GM04504 (cell line): ENCODE measurements around the gene CYP46A1.

Experiments
- DNase-seq: peaks from one replicate; pipeline ENCODE4 v3.0.0-alpha.2; 2012; ENCODE audit warnings: low read depth

CYP46A1 gene

DNA sequence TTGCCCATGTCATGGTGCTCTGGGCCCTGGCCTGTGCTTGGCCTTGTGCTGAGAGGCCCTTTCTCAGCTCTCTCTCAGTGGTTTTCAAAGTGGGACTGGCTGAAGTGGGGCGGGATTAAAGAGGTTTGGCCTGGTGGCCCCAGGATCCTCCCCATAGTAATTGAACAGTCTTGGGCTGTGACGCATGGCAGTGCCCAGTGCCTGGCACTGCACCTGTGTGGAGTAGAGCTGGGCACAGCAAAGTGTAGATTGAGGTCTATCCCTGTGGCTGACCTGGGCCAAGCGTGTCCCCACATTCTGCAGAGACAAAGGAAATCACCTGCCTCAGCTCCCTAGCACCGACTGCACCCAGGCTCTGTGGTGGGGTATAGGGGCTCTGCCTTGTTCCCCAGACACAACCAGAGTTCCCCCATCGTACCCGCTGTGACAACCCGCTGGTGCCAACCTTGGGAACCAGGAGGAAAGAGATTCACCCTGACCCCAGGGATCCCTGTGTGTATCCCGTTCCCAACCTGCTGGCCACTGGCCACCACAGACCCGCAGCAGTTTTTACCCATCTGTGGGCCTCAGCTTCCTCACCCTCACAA lies 9.9 kb upstream of the CYP46A1 start:
- no peak for DNase-seq

DNA sequence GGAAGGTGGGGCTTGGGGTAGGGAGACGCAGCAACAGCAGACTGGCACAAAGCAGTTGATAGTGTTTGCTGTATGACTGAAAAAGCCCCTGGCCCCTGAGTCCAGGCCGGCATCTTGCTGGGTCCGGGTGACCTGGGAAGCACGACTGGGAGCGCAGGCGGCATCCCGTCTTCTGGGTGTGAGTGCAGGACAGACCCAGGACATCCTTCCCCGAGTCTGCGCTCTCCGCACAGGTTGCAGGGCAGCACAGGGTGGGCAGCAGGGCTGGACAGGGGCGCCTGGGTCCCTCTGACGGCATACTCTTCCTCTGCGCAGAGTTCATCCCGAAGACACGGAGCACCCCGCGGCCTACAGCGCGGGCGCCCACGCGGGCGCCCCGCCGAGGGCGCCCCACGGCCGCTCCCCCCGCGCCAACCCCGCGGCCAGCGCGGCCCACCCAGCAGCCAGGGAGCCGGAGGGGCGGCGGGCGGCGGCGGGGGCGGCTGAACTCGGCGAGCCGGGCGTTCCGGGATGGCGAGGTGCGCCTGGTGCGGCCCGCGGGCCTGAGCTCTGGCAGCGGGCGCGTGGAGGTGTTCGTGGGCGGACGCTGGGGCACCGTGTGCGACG lies 9.2 kb upstream of the CYP46A1 start:
- no peak for DNase-seq

DNA sequence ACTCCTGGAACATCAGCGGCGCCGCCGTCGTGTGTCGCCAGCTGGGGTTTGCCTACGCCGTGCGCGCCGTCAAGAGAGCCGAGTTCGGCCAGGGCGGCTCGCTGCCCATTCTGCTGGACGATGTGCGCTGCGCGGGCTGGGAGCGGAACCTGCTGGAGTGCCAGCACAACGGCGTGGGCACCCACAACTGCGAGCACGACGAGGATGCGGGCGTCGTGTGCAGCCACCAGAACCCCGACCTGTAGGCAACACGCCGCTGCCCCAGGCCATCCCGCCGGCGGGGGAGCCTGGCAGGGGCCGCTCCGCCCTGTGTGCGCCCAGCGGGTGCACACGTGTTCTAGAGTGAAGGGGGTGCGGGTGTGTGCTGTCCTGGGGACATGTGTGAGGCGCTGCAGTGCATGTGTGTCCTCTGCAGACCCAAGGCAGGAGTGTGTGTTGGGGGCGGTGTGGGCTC lies 8.7 kb upstream of the CYP46A1 start:
- DNase-seq = no peak

DNA sequence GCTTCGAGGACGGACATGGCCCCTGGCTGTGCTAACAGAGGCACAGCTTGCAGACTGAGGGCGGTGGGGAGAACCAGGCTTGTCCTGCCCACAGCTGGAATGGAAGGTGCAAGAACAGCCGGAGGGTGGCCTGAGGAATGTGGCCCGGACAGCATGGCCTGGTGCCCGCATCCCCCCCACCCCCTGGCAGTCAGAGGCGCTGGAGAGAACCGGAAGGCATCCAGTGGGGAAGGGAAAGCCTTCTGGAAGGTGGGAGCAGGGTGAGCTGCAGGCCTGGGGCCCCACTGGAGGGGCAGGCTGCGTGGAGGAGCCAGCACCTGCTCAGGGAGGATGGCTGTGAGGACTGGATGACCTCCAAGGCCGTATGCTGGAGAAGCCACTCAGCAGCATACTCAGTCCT lies 8.1 kb upstream of the CYP46A1 start:
- no peak for DNase-seq

DNA sequence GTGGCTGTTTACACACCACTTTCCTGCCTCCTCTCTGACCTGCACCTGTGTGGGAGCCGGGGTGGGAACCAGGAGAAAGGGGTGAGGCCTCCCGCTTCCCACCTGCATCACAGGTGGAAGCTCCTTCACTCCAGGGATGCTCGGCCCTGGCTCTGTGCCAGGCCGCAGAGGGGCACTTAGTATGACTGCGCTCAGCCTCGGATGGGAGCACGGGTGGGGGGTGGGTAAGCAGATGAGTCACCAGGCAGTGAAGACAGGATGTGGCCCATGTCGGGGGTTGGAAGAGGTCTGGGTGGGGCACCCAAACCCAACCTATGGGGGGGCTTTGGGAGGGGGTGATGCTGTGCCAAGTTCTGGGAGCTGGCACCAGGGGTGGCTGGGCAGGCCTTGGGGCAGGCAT lies 7.4 kb upstream of the CYP46A1 start:
- no peak for DNase-seq

DNA sequence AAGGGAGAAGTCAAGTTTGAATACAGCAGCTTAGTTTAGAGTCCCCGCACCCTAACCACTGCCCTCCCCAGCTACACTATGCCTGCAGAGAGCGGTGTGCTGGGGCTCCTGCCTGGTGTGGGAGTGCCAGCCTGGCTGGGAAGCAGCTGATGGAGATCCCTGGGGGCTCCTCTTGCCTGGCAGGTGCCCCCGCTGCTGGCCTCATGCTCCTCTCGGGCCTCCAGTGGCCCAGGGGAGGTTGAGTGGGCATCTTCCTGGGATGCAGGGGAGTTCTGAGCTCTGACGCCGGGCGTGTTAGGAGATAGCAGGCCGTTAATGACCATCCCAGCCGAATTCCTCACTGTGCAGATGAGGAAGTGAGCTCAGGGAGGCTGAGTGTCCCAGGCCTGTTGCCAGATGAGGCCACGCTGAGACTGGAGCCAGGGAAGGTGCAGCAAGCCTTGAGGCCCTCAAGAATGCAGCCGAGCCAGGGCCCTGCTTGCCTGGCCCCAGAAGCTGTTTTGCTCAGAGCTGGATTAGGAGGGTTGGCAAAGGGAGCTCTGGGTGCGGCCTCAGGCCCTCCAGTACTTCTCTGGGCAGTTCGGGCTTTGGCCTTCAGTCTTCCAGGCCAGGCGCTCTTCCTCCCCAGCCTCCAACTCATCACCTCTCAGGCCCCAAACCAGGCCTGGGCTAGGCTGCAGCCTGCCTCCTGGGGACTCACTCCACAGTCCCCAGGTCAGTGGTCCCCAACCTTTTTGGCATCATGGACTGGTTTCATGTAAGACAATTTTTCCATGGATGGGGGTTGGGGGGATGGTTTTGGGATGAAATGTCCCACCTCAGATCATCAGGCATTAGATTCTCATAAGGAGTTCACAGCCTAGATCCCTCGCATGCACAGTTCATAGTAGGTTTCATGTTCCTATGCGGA lies 6.6 kb upstream of the CYP46A1 start:
- DNase-seq = no peak

DNA sequence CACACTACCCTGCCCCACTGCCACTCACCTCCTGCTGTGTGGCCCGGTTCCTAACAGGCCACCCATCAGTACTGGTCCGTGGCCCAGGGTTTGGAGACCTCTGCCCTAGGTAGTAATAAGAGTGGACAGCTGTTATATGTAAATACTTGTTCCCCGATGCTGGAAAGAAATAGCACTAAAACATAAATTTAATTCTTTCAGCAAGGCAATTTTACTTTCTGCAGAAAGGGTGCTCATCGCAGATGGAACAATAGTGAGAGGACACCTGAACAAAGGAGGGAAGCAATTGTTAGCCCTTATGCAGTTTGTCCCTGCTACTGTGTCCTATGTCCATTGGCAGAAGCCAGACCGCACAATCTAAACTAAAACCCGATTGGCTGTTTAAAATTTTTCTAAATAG lies 5.9 kb upstream of the CYP46A1 start:
- DNase-seq = no peak

DNA sequence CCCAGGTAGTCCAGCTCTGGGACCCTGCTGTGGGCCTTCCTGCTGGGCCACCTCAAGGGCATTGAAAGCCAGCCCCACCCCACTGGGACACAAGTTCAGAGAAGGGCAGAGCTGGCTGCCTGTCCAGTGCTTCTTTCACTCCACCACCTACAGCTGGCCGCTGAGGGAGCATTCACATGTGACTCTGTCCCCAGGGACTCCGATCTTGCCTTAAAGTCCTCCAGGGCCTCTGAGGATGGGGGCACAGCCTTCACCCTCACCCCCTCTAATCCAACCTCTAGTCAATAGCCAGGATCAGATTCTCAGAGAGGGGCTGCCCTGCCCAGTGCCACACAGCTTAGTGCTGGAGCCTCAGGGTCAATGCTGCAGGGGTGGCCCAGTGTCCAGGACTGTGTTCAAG lies 5.0 kb upstream of the CYP46A1 start:
- no peak for DNase-seq

DNA sequence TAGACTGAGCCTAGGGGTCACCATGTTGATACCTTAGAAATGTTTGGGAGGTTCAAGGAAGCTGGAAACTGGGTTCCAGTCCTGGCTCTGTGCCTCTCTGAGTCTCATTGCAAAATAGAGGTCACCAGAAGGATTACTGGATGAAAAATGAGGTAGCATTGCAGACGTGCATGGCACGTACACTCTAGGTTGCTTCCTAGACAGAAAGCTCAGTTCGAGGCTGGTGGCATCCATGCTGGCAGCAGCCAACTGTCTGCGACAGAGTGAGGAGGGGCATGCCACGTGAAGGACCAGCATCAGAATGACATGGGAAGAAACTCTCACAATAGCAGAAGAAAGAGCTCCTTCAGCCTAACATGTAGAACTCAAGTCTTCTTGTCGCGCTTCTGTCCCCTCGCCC lies 4.6 kb upstream of the CYP46A1 start:
- DNase-seq = no peak

DNA sequence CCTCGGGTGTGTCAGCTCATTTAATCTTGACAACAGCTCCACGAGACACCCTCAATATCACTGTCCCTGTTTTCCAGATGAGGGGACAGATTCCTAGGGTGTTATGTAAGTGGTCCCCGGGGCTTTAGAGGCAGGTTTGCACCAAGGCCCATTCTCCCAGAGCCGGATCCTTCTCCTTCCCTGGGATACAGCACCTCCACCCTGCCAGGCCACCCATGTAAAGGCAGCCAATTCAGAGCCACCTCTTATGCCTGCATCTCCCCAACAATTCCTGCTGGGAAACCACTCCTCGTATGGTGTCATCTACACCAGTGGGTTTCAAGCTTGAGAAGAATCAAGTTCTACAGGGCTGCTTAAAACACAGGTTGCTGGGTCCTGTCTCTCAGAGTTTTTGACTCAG lies 4.1 kb upstream of the CYP46A1 start:
- DNase-seq = no peak

DNA sequence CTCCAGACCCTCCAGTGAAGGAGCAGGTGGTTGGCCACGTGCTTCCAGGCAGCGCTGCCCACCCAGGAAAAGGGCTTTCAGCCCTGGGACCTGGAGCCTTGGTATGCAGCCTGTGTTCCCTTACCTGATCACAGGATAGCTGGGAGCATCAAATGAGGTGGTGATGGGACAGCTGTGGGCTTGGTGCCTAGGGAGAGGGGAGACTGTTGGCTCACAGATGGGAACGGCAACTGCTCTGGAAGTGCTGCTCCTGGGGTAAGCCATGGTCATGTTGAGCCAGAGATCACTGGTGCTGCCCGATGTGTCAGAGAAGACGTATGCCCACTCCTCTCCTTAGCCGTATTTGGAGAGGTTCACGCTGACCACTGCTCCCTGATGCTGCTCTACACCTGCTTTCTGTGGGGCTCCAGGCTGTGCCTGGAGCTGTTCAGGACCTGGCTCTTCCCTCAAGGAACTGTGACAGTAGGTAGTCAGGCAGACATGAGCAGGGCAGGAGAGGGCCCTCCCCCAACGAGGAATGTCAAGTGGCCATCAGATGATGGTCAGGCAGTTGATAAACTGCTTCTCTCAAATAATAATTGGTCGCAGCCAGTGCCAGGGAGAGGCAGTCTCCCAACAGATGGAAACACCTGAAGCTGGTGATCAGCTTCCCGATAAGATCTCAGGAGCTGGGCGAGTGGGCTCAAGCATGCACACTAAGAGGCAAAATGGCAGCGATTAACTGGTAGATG lies 2.8 kb upstream of the CYP46A1 start:
- no peak for DNase-seq

DNA sequence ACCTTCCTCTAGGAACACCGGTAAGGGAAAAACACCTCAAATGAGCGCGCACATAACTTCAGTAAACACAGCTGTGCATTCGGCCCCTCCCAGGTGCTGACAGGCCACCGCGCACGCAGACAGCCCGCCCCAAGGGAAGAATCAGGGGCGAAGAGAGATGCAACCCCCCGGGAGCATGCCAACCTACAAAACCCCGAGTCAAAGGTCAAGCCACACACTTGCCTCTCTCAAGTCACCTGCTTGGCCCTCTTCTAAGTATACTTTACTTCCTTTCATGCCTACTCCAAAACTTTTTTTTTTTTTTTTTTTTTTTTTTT lies 2.3 kb upstream of the CYP46A1 start:
- no peak for DNase-seq

DNA sequence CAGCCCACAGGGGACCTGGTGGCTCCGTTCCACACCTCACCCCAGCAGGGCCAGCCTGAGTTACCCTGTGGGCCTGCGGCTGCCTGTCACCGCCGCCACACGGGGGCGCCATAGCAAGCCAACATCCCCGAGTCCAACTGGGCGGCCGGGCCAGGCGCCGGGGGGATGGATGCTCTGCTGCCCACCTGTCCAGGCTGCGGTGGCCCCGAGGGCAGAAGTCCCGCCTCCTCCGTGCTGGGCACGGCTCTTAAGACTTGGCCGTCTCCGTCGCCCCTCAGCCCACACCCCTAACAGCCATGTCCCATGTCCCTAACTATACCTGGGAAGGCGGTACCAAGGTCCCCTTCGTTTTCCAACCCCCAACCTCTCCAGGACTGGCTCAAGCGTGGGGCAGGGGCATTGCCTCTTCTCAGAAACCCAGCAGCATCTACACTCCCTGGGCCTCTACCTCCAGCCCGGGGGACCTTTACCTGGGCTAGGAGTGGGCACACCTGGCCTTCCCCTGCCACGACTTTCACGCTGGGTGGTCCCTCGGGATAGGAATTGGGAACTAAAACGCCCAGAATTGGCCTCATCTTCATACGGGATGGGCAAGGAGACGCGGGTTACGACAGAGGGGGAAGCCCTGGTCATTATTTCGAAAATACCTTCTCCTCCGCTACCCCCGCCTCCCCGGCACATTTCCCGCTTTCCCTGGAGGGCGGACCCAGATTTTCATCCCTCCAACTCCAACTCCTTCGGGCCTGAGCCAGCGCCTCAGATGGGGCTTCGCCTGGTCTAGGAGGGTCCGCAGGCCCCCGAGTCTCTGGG lies 1.1 kb upstream of the CYP46A1 start:
- DNase-seq = peak; percentile 39

DNA sequence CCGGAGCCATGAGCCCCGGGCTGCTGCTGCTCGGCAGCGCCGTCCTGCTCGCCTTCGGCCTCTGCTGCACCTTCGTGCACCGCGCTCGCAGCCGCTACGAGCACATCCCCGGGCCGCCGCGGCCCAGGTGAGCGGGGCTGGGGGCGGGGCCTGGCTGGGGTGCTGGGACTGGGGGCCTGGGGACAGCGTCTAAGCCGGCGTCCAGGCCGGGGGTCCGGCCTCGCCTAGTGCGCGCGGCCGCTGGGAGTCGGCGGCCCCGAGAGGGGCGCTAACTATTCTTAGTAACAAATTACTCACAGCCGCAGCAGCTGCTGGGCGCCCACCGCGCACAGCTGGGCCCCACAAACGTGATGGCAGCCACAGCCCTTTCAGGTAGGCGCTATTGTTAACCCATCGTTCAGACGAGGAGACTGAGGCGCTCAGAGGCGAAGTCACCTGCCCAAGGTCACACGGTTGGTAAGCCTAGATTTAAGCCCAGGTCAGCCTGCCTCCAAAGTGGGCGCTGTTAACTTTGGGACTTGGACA lies 374 bp downstream of the CYP46A1 start:
- DNase-seq = no peak

DNA sequence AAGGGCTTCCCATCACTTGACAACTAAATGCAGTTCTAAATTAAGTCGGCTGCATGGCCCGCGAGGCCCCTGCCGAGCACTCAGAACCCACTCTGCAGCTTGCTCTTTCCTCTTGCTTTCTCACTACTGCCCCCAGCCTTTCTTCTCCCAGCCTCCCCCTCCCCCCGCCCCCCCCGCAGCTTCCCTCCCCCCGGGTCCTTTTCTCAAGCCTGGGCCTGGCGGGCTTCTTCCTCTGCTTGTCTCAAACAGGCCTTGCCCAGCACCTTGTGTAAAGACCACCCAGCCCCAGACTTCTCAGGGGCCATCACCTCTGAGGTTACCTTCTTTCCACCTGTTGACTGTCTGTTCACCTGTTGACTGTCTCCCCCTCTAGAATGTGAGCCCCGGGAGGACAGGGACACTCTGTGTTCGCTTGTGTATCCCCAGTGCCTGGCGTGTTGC lies 1.1 kb downstream of the CYP46A1 start:
- DNase-seq = no peak

DNA sequence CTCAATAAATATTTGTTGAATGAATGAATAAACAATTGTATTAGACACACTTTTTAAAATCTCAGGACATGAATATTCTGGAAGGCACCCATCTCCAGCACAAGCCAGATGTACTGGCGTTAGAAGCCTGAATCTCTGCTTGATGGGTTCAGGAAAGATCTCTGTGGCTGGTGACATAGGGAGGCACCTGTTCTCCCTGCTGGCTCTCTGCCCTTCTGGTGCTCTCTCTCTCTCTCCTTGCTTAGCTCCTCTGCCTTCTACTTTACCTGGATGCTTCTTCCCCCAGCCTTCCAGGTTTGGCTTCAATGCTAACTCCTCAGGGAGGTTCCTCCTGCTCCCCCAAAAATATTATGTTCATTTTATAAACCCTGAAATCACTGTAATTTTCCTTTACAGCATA lies 1.5 kb downstream of the CYP46A1 start:
- DNase-seq = no peak

DNA sequence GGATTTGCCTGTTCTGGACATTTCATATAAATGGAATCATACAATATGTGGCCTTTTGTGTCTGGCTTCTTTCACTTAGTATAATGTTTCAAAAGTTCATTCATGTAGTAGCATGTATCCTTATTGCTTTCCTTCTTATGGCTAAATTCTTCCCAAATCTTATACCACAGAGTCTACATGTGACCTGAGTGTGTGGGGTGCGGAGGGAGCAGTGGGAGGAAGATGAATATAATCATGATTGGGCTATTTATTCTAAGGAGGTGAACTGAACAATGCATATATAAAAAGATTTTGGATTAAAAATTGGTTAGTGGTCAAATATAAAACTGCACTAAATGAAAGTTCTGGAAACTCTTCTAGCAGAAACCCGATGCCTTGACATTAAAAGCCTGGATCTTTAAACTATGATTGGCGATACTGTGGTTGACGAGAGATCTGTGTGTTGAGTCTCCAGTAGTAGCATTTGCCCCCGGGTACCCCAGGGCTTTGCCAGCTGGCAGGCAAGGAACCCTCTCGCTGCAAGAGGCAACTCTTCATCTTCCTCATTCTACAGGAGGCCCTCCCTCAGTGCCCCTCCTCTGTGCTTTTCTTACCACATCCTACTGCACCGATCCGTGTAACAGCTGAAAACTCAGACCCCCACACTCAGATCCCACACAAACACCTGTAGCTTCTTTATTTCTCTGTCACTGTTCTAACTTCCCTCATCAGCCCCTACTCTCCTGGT lies 2.6 kb downstream of the CYP46A1 start:
- no peak for DNase-seq

DNA sequence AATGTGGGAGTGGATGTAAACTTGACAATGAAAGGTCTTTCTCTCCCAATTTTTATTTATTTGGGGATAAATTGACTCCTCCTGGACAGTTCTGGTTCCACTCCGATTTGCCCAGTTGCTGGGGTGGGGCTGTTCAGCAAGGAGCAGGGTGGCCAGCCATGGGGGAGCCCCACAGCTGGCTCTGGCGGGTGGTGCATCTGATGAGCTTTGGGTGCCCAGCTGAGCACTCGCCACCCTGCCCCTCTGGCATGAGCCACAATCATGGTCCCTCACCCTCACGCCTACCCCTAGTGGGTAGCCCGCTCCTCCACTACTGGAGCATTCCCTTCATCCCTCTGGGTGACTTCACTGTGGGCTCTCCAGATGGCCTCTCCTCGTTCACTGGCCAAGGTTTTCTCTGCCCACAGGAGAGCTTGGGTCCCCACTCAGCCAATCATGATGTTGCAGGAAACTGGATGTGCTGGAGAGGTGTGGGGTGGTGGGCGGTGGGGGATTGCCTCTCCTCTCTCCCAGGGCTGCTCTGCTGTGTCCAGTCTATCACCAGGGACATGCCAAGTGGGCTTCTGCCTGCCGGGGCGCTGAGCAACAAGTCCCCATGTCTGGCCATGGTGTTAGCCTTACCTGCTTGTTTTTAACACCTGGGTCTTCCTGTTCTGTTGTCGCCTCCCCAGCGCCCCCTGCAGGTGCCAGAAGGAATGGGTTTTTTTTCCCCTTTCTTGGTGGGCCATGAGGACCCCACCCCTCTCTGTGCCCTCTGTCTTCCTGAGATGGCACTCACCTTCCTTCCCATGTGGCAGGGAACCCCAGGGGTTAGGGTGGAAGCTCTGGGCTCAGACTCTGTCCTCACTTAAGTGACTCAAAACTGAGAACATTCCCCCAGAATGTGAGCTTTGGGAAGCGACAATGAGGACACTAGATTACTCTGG lies 3.4 kb downstream of the CYP46A1 start:
- DNase-seq = no peak

DNA sequence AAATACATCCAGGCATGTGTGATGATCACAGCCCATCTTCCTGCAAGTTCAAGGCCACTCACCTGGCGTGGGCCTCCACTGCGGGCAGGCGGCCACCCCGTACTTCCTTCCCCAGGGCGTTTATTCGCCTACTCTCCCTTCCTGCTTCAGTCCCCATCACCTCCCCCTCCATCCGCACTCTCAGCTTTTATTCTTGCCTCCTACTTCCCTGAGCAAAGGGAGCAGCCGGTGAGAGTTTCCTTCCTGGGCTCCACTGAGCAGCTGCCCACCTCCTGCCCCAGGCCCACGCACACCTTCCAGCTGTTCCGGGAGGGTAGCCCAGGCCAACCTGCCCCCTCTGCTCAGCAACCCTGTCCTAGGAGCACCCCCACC lies 4.1 kb downstream of the CYP46A1 start:
- no peak for DNase-seq

DNA sequence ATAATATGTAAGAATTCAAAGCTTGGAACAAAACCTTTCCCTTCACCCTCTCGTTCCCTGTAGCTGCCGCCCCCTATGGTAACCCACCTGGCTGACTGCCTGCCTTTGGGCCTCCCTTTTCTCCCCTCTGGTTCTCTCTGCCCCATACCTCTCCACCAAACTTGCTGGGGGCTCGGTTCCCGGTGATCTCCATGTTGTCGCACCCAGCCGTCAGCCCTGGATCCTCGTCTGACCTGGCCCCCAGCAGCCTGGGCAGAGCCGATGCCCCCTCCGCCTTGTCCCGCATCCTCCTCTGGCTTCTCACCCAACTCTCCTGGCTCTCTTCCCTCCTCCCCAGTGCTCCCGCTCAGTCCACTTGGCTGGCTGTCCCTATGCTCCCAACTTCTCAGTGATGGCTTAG lies 4.5 kb downstream of the CYP46A1 start:
- no peak for DNase-seq
